H9 (cell line): ENCODE measurements around the gene PIANP. TPM values are rescaled to one million over a fixed set of nuclear protein-coding genes. Genes with fewer than 3 reads are reported as not detected.

Source experiments
- DNase-seq: peaks from one replicate; pipeline ENCODE4 v3.0.0-alpha.2; 2017
- H2AFZ ChIP-seq: one replicate; pipeline ENCODE4 v1.6.1; 2013; ENCODE audit warnings: mild to moderate bottlenecking, low read length, control low read depth, moderate library complexity
- H2AK5ac ChIP-seq: 2 replicates; pipeline ENCODE4 v1.6.1; 2013; ENCODE audit warnings: low read length, control low read depth, mixed read lengths; ENCODE audit not compliant: insufficient read length
- H2BK120ac ChIP-seq: one replicate; pipeline ENCODE4 v1.6.1; 2013; ENCODE audit warnings: low read depth, mild to moderate bottlenecking, low read length, control low read depth, inconsistent platforms; ENCODE audit not compliant: poor library complexity, severe bottlenecking
- H2BK12ac ChIP-seq: 2 replicates; pipeline ENCODE4 v1.6.1; 2013; ENCODE audit warnings: low read length, control low read depth, mixed read lengths, low read depth; ENCODE audit not compliant: insufficient read length
- H2BK15ac ChIP-seq: 2 replicates; pipeline ENCODE4 v1.6.1; 2013; ENCODE audit warnings: low read depth, low read length, control low read depth
- H2BK20ac ChIP-seq: one replicate; pipeline ENCODE4 v1.6.1; 2013; ENCODE audit warnings: low read depth, mild to moderate bottlenecking, low read length, control low read depth, inconsistent platforms; ENCODE audit not compliant: poor library complexity, severe bottlenecking
- H2BK5ac ChIP-seq: 2 replicates; pipeline ENCODE4 v1.6.1; 2013; ENCODE audit warnings: low read length, control low read depth, mixed read lengths; ENCODE audit not compliant: insufficient read length
- H3K14ac ChIP-seq: 2 replicates; pipeline ENCODE4 v1.6.1; 2013; ENCODE audit warnings: low read length, control low read depth; ENCODE audit not compliant: insufficient read depth
- H3K18ac ChIP-seq: 2 replicates; pipeline ENCODE4 v1.6.1; 2013; ENCODE audit warnings: low read depth, mild to moderate bottlenecking, mixed read lengths, low read length, control low read depth; ENCODE audit not compliant: insufficient read length
- H3K23ac ChIP-seq: 2 replicates; pipeline ENCODE4 v1.6.1; 2013; ENCODE audit warnings: low read length, control low read depth, mixed read lengths, low read depth; ENCODE audit not compliant: insufficient read length
- H3K23me2 ChIP-seq: 2 replicates; pipeline ENCODE4 v1.6.1; 2013; ENCODE audit warnings: low read depth, mild to moderate bottlenecking, mixed read lengths, low read length, control low read depth; ENCODE audit not compliant: insufficient read length, poor library complexity, severe bottlenecking
- H3K27ac ChIP-seq: 2 replicates; pipeline ENCODE4 v1.5.1; 2013; ENCODE audit warnings: low read length, control low read depth, mixed read lengths, low read depth; ENCODE audit not compliant: insufficient read length
- H3K27me3 ChIP-seq: 2 replicates; pipeline ENCODE4 v1.6.1; 2013; ENCODE audit warnings: low read length, control low read depth, inconsistent platforms; ENCODE audit not compliant: insufficient read depth
- H3K4ac ChIP-seq: 2 replicates; pipeline ENCODE4 v1.6.1; 2013; ENCODE audit warnings: low read depth, mild to moderate bottlenecking, control low read depth, inconsistent platforms, low read length, moderate library complexity
- H3K4me1 ChIP-seq: 2 replicates; pipeline ENCODE4 v1.6.1; 2013; ENCODE audit warnings: low read length, control low read depth, inconsistent platforms; ENCODE audit not compliant: insufficient read depth
- H3K4me2 ChIP-seq: 2 replicates; pipeline ENCODE4 v1.6.1; 2013; ENCODE audit warnings: low read length, control low read depth, mixed read lengths; ENCODE audit not compliant: insufficient read length, insufficient read depth
- H3K56ac ChIP-seq: 2 replicates; pipeline ENCODE4 v1.6.1; 2013; ENCODE audit warnings: low read depth, mild to moderate bottlenecking, mixed read lengths, low read length, control low read depth; ENCODE audit not compliant: insufficient read length
- H3K79me1 ChIP-seq: 2 replicates; pipeline ENCODE4 v1.6.1; 2013; ENCODE audit warnings: low read depth, mild to moderate bottlenecking, moderate library complexity, low read length, control low read depth, inconsistent platforms; ENCODE audit not compliant: insufficient read depth, poor library complexity, severe bottlenecking
- H3K79me2 ChIP-seq: 2 replicates; pipeline ENCODE4 v1.6.1; 2013; ENCODE audit warnings: low read length, control low read depth, inconsistent platforms; ENCODE audit not compliant: insufficient read depth
- H3K9ac ChIP-seq: 2 replicates; pipeline ENCODE4 v1.6.1; 2013; ENCODE audit warnings: low read length, control low read depth, mixed read lengths; ENCODE audit not compliant: insufficient read length; ENCODE audit errors: extremely low read depth
- H3K9me3 ChIP-seq: one replicate; pipeline ENCODE4 v1.6.1; 2013; ENCODE audit warnings: low read depth, low read length, inconsistent platforms; ENCODE audit not compliant: control insufficient read depth
- H3T11ph ChIP-seq: one replicate; pipeline ENCODE4 v1.6.1; 2013; ENCODE audit warnings: mild to moderate bottlenecking, low read length, control low read depth, inconsistent platforms
- H4K20me1 ChIP-seq: one replicate; pipeline ENCODE4 v1.6.1; 2013; ENCODE audit not compliant: control insufficient read depth, insufficient read length, insufficient read depth
- H4K5ac ChIP-seq: 2 replicates; pipeline ENCODE4 v1.6.1; 2013; ENCODE audit warnings: low read depth, mild to moderate bottlenecking, mixed read lengths, low read length, control low read depth; ENCODE audit not compliant: insufficient read length
- H4K8ac ChIP-seq: replicated peaks from 2 replicates; pipeline ENCODE4 v1.6.1; 2013; ENCODE audit warnings: low read length, control low read depth, mixed read lengths, low read depth; ENCODE audit not compliant: insufficient read length
- H4K91ac ChIP-seq: 2 replicates; pipeline ENCODE4 v1.6.1; 2013; ENCODE audit warnings: low read depth, mild to moderate bottlenecking, moderate library complexity, mixed read lengths, low read length, control low read depth; ENCODE audit not compliant: insufficient read length
- H3K27ac Mint-ChIP-seq, 3 experiments: 2 replicates in 2 of 3; 3 replicates in 1 of 3; pipeline ENCODE4 v1.8.0; 2020 to 2021; ENCODE audit warnings: mixed read lengths in 3 of 3, mild to moderate bottlenecking in 1 of 3, moderate library complexity in 1 of 3
- H3K27me3 Mint-ChIP-seq: 2 replicates; pipeline ENCODE4 v1.8.0; 2021; ENCODE audit warnings: low read depth, mild to moderate bottlenecking, moderate library complexity, mixed read lengths
- H3K36me3 Mint-ChIP-seq, 3 experiments: 2 replicates in 2 of 3; 3 replicates in 1 of 3; pipeline ENCODE4 v1.8.0; 2020 to 2021; ENCODE audit warnings: low read depth in 3 of 3, mixed read lengths in 3 of 3; ENCODE audit not compliant: insufficient read depth in 1 of 3
- H3K4me1 Mint-ChIP-seq, 2 experiments: 2 replicates each; pipeline ENCODE4 v1.8.0; 2020; ENCODE audit warnings: mixed read lengths in 2 of 2
- H3K4me3 Mint-ChIP-seq, 2 experiments: 2 replicates in 1 of 2; 3 replicates in 1 of 2; pipeline ENCODE4 v1.8.0; 2020 to 2021; ENCODE audit warnings: mild to moderate bottlenecking in 2 of 2, mixed read lengths in 2 of 2, moderate library complexity in 1 of 2
- H3K9me3 Mint-ChIP-seq, 2 experiments: 2 replicates in 1 of 2; 3 replicates in 1 of 2; pipeline ENCODE4 v1.8.0; 2020; ENCODE audit warnings: mild to moderate bottlenecking in 2 of 2, mixed read lengths in 2 of 2, moderate library complexity in 1 of 2
- WGBS: extraction: QIAGEN DNeasy Blood & Tissue Kit; methylation state at CpG from one replicate; pipeline ENCODE4 v1.1.7; 2013; ENCODE audit warnings: missing lambda C conversion rate, low lambda C conversion rate, mixed read lengths; ENCODE audit not compliant: insufficient read length; ENCODE audit errors: extremely low coverage; 5-methylcytosine and 5-hydroxymethylcytosine counted together
- total RNA-seq: library from RNA; stranded (reverse); gene quantifications from 2 replicates; pipeline ENCODE4 v1.2.1, GENCODE V29; 2021
- TF ChIP-seq, protein P1 (sequence below): fragments of 200-600 bp; sonication (generic); conservative IDR thresholded peaks from 3 replicates; pipeline ENCODE4 v1.8.0; 2021; ENCODE audit warnings: antibody characterized with exemption, mild to moderate bottlenecking

The PIANP gene
- total RNA-seq, 1 experiment from 2014 or later, result 6.6 TPM

DNA sequence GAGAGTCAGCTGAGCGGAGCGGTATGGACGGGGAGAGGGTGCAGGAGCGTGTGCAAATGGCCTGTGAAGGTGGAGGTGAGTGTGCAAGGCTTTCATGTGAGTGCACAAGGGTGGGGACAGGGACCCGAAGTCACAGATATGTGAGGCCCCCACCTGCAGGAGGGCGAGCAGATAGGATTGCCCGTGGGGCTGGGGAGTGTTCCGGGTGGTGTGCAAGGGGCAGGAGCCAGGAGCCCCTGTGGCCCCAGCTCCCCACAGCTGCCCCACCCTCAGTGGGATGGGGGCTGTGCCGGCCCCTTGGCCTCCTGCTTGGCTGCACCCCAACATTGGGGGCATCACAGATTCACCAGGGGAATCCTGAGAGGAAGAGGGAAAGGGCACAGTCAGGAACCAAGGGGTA, 5.9 kb downstream of the PIANP start:
- no peak overlapping the region for H3T11ph ChIP-seq
- no peak overlapping the region for H4K8ac ChIP-seq
- Mint-ChIP-seq H3K27me3 (peaks cover 26% of the 10 kb centered on the region), H3K9me3 (no peaks in the 10 kb centered on the region; a peak in 1 of 5 replicates), H3K27ac (no peak overlapping the region), H3K36me3 (peaks cover 3 to 22% (median 8%) of the 10 kb centered on the region in 3 experiments; a peak in 6 of 7 replicates), H3K4me1 (peaks cover 17 to 23% of the 10 kb centered on the region in 2 experiments), H3K4me3 (no peak overlapping the region; a peak in 1 of 5 replicates)
- no peak for DNase-seq
- no peaks in the 10 kb centered on the region for H3K79me1 ChIP-seq
- no peak overlapping the region for H2AK5ac ChIP-seq
- no peak overlapping the region for H2BK120ac ChIP-seq
- no peak overlapping the region for H2BK15ac ChIP-seq
- no peak overlapping the region for H3K18ac ChIP-seq
- H3K23me2 ChIP-seq, result peaks cover 6% of the 10 kb centered on the region
- H2BK12ac ChIP-seq, result no peak overlapping the region
- TF ChIP-seq, protein P1, sequence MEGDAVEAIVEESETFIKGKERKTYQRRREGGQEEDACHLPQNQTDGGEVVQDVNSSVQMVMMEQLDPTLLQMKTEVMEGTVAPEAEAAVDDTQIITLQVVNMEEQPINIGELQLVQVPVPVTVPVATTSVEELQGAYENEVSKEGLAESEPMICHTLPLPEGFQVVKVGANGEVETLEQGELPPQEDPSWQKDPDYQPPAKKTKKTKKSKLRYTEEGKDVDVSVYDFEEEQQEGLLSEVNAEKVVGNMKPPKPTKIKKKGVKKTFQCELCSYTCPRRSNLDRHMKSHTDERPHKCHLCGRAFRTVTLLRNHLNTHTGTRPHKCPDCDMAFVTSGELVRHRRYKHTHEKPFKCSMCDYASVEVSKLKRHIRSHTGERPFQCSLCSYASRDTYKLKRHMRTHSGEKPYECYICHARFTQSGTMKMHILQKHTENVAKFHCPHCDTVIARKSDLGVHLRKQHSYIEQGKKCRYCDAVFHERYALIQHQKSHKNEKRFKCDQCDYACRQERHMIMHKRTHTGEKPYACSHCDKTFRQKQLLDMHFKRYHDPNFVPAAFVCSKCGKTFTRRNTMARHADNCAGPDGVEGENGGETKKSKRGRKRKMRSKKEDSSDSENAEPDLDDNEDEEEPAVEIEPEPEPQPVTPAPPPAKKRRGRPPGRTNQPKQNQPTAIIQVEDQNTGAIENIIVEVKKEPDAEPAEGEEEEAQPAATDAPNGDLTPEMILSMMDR, result no peak
- no peak overlapping the region for H2AFZ ChIP-seq
- no peak overlapping the region for H2BK20ac ChIP-seq
- H3K9me3 ChIP-seq, result no peaks in the 10 kb centered on the region
- H3K4me2 ChIP-seq, result no peak overlapping the region
- no peak overlapping the region for H3K9ac ChIP-seq
- no peaks in the 10 kb centered on the region; the same call in 1 of the 2 replicates for H3K27me3 ChIP-seq
- no peak overlapping the region for H4K5ac ChIP-seq
- H3K56ac ChIP-seq, result no peak overlapping the region
- WGBS, result no CpG with 5 or more reads among the region's 9 CpGs
- H3K27ac ChIP-seq, result no peak overlapping the region
- H4K91ac ChIP-seq, result no peak overlapping the region
- no peaks in the 10 kb centered on the region for H3K79me2 ChIP-seq
- no peak overlapping the region for H2BK5ac ChIP-seq
- H3K4me1 ChIP-seq, result peaks cover 3% of the 10 kb centered on the region
- H3K4ac ChIP-seq, result no peak overlapping the region
- H3K23ac ChIP-seq, result no peak overlapping the region
- no peak overlapping the region for H3K14ac ChIP-seq
- no peaks in the 10 kb centered on the region for H4K20me1 ChIP-seq
